ENCODE results near the gene C10orf90.
"Not testable (repeated sequence)": the region's sequence is repeated elsewhere in the genome, so short reads cannot be mapped to it uniquely, and the experiment has no call there.

Gene C10orf90

DNA sequence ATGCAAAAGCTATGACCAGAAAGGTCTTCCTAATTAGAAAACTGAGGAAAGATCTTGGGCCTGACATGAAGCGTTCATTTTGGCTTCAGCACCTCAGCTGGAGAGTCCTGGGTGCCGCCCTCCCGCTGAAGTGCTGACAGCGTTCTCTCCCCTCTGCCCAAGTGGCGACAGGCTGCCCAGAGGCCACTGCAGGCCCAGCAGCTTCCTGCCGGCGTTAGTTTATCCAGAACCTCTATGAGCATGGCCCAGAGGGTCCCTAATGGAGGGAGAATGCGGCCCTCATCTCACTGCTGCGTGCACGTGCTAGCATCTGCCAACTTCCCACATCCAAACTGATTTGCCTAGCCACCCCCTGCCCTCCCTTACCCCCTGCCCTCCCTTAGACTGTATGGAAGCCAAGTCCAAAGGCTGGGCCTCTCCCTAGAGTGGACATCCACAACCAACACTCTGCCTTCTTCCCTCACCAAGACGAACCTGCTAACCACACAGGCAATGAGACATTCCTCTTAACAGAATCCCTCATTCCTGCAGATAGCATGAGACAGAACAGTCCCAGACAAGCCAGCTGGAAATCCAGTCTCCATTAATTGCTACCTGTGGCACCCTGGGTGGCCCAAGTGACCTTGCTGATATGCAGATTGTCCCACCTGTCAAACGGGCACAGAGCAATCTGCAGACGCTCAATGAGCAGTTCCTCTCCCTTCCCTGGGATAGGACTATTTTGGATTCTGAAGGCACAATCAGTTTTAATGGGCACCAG is 108.4 kb downstream of the C10orf90 start:
- no peaks in the 10 kb centered on the region for H3K27me3 ChIP-seq
- no peaks in the 10 kb centered on the region for H3K4me1 ChIP-seq (ENCODE audit: control insufficient read depth in 1 of 2, insufficient read depth in 1 of 2, low read depth in 1 of 2, low read length in 1 of 2)
- no peaks in the 10 kb centered on the region for H3K36me3 ChIP-seq
- TF ChIP-seq, protein P1, sequence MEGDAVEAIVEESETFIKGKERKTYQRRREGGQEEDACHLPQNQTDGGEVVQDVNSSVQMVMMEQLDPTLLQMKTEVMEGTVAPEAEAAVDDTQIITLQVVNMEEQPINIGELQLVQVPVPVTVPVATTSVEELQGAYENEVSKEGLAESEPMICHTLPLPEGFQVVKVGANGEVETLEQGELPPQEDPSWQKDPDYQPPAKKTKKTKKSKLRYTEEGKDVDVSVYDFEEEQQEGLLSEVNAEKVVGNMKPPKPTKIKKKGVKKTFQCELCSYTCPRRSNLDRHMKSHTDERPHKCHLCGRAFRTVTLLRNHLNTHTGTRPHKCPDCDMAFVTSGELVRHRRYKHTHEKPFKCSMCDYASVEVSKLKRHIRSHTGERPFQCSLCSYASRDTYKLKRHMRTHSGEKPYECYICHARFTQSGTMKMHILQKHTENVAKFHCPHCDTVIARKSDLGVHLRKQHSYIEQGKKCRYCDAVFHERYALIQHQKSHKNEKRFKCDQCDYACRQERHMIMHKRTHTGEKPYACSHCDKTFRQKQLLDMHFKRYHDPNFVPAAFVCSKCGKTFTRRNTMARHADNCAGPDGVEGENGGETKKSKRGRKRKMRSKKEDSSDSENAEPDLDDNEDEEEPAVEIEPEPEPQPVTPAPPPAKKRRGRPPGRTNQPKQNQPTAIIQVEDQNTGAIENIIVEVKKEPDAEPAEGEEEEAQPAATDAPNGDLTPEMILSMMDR (IDR thresholded peaks at IDR 0.05): no peak
- H3K9me3 ChIP-seq: no peaks in the 10 kb centered on the region
- H3K27ac ChIP-seq: no peak overlapping the region
- H3K4me3 ChIP-seq (ENCODE audit: low read depth in 1 of 2, low read length in 1 of 2): no peak overlapping the region

DNA sequence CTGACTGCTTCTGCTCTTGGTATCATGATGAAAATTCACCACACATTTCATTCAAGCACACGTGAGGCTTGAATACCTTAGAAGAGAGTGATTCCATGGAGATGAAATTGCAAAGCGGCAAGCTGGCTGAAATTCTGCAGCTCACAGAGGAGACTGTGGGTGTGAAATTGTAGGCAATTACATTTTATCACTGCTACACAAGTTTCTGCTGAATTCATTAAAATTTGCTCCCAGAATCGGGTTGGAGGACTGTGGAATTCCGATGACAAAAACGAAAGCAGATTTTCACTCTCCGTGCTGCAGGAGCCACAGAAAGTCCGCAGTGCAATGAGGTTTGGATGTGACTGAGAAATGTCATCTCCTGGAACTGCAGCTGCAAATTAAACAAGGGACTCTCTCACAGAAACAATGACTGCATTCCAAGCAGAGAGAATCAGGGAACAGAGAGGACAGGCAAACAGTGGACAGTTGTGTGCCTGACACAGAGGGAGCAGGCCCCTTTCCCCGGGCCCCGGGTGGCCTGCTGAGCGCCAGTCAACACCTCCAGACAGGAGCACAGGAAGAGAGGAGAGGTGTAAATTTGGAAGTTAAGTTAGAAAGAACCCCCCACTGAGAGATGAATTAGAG is 109.1 kb downstream of the C10orf90 start:
- Histone ChIP-seq H3K4me3 (ENCODE audit: low read depth in 1 of 2, low read length in 1 of 2) (no peak overlapping the region), H3K27ac (no peak overlapping the region), H3K36me3 (no peaks in the 10 kb centered on the region), H3K4me1 (ENCODE audit: control insufficient read depth in 1 of 2, insufficient read depth in 1 of 2, low read depth in 1 of 2, low read length in 1 of 2) (no peaks in the 10 kb centered on the region), H3K27me3 (no peaks in the 10 kb centered on the region), H3K9me3 (no peaks in the 10 kb centered on the region)
- TF ChIP-seq, protein P1 (IDR thresholded peaks at IDR 0.05): no peak

GRCh38 chr10:126558881-126559280 is 111.6 kb downstream of the C10orf90 start:
- no peaks in the 10 kb centered on the region for H3K4me1 ChIP-seq (ENCODE audit: control insufficient read depth in 1 of 2, insufficient read depth in 1 of 2, low read depth in 1 of 2, low read length in 1 of 2)
- no peaks in the 10 kb centered on the region for H3K27me3 ChIP-seq
- no peak overlapping the region for H3K27ac ChIP-seq
- H3K36me3 ChIP-seq: no peaks in the 10 kb centered on the region
- TF ChIP-seq, protein P1 (IDR thresholded peaks at IDR 0.05): no peak
- H3K9me3 ChIP-seq: no peaks in the 10 kb centered on the region
- no peak overlapping the region for H3K4me3 ChIP-seq (ENCODE audit: low read depth in 1 of 2, low read length in 1 of 2)

GRCh38 chr10:126551202-126551601 is 119.3 kb downstream of the C10orf90 start:
- H3K9me3 ChIP-seq: no peaks in the 10 kb centered on the region
- H3K36me3 ChIP-seq: no peaks in the 10 kb centered on the region
- H3K27me3 ChIP-seq: no peaks in the 10 kb centered on the region
- TF ChIP-seq, protein P1 (IDR thresholded peaks at IDR 0.05): no peak
- no peak overlapping the region for H3K4me3 ChIP-seq (ENCODE audit: low read depth in 1 of 2, low read length in 1 of 2)
- H3K27ac ChIP-seq: no peak overlapping the region
- H3K4me1 ChIP-seq (ENCODE audit: control insufficient read depth in 1 of 2, insufficient read depth in 1 of 2, low read depth in 1 of 2, low read length in 1 of 2): no peaks in the 10 kb centered on the region

- H3K4me1 ChIP-seq (ENCODE audit: control insufficient read depth in 1 of 2, insufficient read depth in 1 of 2, low read depth in 1 of 2, low read length in 1 of 2); H3K36me3 ChIP-seq; H3K27ac ChIP-seq; H3K9me3 ChIP-seq; H3K4me3 ChIP-seq (ENCODE audit: low read depth in 1 of 2, low read length in 1 of 2); H3K27me3 ChIP-seq: not testable (repeated sequence)
Observed at GRCh38 chr10:126550586-126550985, 119.9 kb downstream of the C10orf90 start.

- H3K36me3 ChIP-seq: no peaks in the 10 kb centered on the region
Observed at GRCh38 chr10:126549344-126549743, 121.1 kb downstream of the C10orf90 start.

More at GRCh38 chr10:126549344-126549743, 121.1 kb downstream of the C10orf90 start:
- Histone ChIP-seq H3K27ac (no peak overlapping the region), H3K9me3 (no peaks in the 10 kb centered on the region), H3K27me3 (no peaks in the 10 kb centered on the region), H3K4me3 (ENCODE audit: low read depth in 1 of 2, low read length in 1 of 2) (no peak overlapping the region), H3K4me1 (ENCODE audit: control insufficient read depth in 1 of 2, insufficient read depth in 1 of 2, low read depth in 1 of 2, low read length in 1 of 2) (no peaks in the 10 kb centered on the region)
- TF ChIP-seq, protein P1 (IDR thresholded peaks at IDR 0.05): no peak

Data from neutrophil (primary cell).